HG02588 (cell line): Measurements from ENCODE around the gene ABCG4.
A peak's percentile ranks its signal among the peaks of the same experiment; 100 is the strongest.
"Not testable (repeated sequence)": the region's sequence is repeated elsewhere in the genome, so short reads cannot be mapped to it uniquely, and the experiment has no call there.

Experiments
- ATAC-seq: cut with Tn5 transposase; IDR thresholded peaks from one replicate; pipeline ENCODE4 v1.9.1; 2021; ENCODE audit warnings: mild to moderate bottlenecking, moderate library complexity; ENCODE audit not compliant: unreplicated experiment

Gene ABCG4

GRCh38 chr11:119149018-119149785 is at the start of gene ABCG4:
ABCG4 (plus strand) TSS chr11:119149052; CDS start chr11:119149966, 914 bp downstream.
- ATAC-seq: no peak

- no peak for ATAC-seq
Measured at GRCh38 chr11:119099711-119100110, 49.1 kb upstream of the ABCG4 start.

GRCh38 chr11:119100246-119100970 is 48.4 kb upstream of the ABCG4 start:
- no peak for ATAC-seq

GRCh38 chr11:119100994-119101758 is 47.7 kb upstream of the ABCG4 start:
- ATAC-seq: peak; percentile 10

GRCh38 chr11:119101759-119102423 is 47.0 kb upstream of the ABCG4 start, which contains the start of gene DPAGT1:
DPAGT1 (minus strand) TSS chr11:119101853; CDS start chr11:119101655, 198 bp downstream.
- ATAC-seq: peak; percentile 80

- ATAC-seq: not testable (repeated sequence)
Measured at GRCh38 chr11:119103161-119103664, 45.6 kb upstream of the ABCG4 start.

DNA sequence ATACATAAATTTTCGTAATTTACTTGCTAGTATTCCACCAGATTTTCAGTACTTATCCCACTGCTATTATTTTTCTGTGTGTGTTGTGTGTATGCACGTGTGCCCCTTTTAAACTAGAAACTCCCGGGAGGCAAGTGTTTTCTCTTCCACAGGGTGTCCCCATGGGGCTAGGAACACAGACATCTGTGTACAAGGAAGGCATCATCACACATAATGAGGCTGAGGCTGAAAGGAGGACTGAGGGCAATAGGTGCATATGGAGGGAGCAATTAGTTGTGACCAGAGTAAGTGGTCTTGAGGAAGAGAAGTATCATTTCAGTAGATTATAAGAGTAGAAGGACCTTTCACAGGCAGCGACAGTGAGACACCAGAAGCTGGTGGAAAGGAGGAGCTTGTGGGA is 45.1 kb upstream of the ABCG4 start:
- no peak for ATAC-seq

DNA sequence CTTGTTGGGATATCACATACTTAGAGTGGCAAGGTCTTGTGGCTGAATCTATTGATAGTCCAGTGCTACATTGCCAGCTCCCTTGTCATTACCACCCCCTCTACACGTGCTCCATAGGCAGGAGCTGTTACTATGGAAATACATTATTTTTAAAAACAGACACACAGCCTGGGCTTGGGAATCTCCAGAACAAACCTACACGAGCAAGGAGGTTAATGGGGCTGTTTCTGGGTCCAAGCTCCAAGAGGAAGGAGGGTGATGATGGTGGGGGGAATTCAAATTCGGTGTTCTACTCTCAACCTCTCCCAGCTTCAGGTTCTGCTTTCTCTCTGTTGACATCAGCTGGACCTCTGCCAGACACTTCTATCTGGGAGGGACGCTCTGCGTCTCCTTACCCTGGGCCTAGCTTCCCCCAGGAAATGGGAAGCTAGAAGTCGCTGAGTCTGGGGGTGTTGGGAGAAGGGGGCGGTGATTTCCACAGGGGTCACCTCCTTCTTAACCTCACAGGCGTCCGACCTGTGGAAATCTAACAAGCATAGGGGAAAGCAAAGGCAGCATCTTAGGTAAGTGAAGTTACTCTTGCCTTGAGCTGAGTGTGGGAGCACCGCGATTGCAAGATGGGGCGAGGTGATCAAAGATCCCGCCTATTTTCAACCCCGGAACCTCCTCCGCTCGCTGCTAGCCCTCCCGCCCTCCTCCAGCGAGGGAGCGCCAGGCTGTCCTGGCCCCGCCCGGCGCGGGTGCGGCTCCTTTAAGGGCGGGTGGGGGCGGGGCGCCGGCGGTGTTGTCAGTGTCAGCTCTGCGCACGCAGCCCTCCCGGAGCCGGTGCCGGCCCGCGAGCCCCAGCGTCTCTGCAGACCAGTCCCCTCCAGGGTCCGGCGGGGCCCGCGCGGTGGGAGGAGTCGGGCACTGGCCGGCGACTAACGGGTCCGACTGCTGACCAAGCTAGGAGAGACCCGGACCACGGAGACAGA is 42.0 kb upstream of the ABCG4 start, which contains the start of gene C2CD2L:
Gene C2CD2L (plus strand): TSS at position 781 of the 974 bp plus-strand sequence. CDS start 398 bp downstream, outside the sequence.
- ATAC-seq: peak; percentile 79

GRCh38 chr11:119107538-119108145 is 41.2 kb upstream of the ABCG4 start:
- peak; percentile 26 for ATAC-seq

- ATAC-seq: no peak
Measured at GRCh38 chr11:119108146-119108856, 40.6 kb upstream of the ABCG4 start.

- no peak for ATAC-seq
Measured at GRCh38 chr11:119108857-119109221, 40.0 kb upstream of the ABCG4 start.

- ATAC-seq: no peak
Measured at GRCh38 chr11:119109843-119110242, 39.0 kb upstream of the ABCG4 start.

DNA sequence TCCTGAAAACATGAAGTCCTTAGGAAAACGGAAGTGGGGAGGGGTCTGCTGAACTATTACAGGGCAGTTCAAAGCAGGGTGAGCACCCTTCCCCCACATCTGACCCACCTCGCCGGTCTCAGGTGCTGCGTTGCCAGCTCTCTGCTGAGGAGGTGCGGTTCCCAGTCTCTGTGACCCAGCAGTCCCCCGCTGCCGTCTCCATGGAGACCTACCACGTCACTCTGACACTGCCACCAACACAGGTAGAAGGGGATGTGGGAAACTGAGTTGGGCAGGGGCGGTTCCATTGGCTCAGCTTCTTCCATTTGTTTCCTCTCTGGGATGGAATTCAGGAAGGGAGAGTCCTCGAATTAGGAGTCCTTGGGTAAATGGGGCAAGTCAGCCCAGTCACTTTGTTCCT is 38.4 kb upstream of the ABCG4 start:
- no peak for ATAC-seq

GRCh38 chr11:119111361-119111925 is 37.4 kb upstream of the ABCG4 start:
- no peak for ATAC-seq

DNA sequence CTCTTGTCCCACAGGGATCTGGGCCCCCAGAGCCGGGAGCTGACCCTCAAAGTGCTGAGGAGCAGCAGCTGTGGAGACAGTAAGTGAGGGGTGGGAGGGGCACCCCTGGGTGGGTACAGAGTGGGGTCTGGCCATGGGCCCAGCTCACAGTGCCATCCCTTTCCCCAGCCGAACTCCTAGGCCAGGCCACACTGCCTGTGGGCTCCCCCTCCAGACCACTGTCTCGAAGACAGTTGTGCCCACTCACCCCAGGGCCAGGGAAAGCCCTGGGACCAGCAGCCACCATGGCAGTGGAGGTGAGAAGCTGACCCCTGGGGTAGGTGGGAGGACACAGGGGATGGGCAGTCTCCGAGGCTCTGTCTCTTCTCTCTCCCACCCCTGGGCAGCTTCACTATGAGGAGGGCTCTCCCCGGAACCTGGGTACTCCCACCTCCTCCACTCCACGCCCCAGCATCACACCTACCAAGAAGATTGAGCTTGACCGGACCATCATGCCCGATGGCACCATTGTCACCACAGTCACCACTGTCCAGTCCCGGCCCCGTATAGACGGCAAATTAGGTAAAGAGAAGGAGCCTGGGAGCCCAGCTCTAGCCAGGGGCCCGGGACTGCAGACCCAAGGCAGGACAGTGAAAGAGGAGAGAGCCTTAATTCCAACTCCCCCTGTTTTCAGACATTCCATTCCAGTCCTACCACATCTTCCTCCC is 36.4 kb upstream of the ABCG4 start:
- ATAC-seq: no peak

DNA sequence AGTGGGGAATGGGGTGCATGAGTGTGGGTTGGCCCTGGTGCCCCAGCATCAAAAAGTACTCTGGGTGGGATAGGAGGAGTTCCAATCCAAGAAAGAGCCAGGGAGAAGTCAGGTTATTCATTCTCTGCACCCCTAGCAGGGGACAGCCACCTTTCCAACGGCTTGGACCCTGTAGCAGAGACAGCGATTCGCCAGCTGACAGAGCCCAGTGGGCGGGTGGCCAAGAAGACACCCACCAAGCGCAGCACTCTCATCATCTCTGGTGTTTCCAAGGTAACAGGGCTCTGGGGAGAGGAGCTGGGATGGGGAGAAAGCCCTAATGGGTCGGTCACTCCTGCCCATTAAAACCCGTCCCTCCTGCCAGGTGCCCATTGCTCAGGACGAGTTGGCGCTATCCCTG is 35.1 kb upstream of the ABCG4 start:
- ATAC-seq: no peak

DNA sequence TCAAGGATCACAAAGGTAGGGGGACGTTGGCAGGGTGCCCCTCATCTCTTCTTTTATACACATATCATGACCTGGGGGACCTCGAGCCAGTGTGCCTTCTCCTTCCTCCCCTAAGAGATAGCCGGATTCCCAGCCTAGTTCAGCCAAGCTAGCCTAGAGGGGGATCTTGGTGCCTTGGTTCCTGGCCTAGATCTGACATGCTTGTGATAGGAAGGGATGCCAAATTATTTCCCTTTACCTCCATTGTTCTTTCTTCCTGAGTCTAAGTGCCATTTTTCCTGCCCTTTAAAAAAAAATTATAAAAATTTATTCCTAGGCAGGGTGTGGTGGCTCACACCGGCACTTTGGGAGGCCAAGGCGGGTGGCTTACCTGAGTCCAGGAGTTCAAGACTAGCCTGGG is 34.5 kb upstream of the ABCG4 start:
- ATAC-seq: no peak
